ENCODE data around the gene ARPC5L. TPM values are rescaled to one million over a fixed set of nuclear protein-coding genes. Genes with fewer than 3 reads are reported as not detected.

The ARPC5L gene
- total and polyA plus RNA-seq, 2 of the 13 experiments (the other 11 are each of a cell fraction or from before 2014, with no cell fraction given): 29.9 to 33.8 TPM

- no peak for TF ChIP-seq HOXA9 (CRISPR knock-in tag; IDR thresholded peaks at IDR 0.05; ENCODE audit: borderline replicate concordance)
- peak; percentile 5; the same call in 1 of the 2 replicates for TF ChIP-seq AHR (CRISPR knock-in tag; IDR thresholded peaks at IDR 0.05)
- TF ChIP-seq MYNN (CRISPR knock-in tag; IDR thresholded peaks at IDR 0.05; ENCODE audit: low read depth): 0 out of 2 replicates have a peak, but pooled peaks have one; percentile 31
- no peak for TF ChIP-seq NCOR1 (IDR thresholded peaks at IDR 0.05; ENCODE audit: borderline replicate concordance, low read length)
- TF ChIP-seq ZSCAN30 (CRISPR knock-in tag; IDR thresholded peaks at IDR 0.05): no peak
- no peak for TF ChIP-seq AFF4 (CRISPR knock-in tag; IDR thresholded peaks at IDR 0.05)
- TF ChIP-seq RORA (CRISPR knock-in tag; IDR thresholded peaks at IDR 0.05): no peak
- TF ChIP-seq GLI4 (CRISPR knock-in tag; IDR thresholded peaks at IDR 0.05; ENCODE audit: borderline replicate concordance): peak; percentile 21; the same call in 1 of the 2 replicates
- TF ChIP-seq KDM2A (CRISPR knock-in tag; IDR thresholded peaks at IDR 0.05; ENCODE audit: borderline replicate concordance, low read depth): peak; percentile 67; the same call in 1 of the 2 replicates
- no peak for TF ChIP-seq ZFP1 (CRISPR knock-in tag; IDR thresholded peaks at IDR 0.05)
- no peak for TF ChIP-seq ZNF10 (CRISPR knock-in tag; IDR thresholded peaks at IDR 0.05; ENCODE audit: borderline replicate concordance, low read depth)
- TF ChIP-seq ZNF704 (CRISPR knock-in tag; IDR thresholded peaks at IDR 0.05; ENCODE audit: borderline replicate concordance): 0 out of 2 replicates have a peak, but pooled peaks have one; percentile 26
- TF ChIP-seq ATF7 (IDR thresholded peaks at IDR 0.05): no peak
- TF ChIP-seq ATF7 (CRISPR knock-in tag; IDR thresholded peaks at IDR 0.05): no peak
- peak; percentile 68 for TF ChIP-seq HIVEP1 (CRISPR knock-in tag; IDR thresholded peaks at IDR 0.05)
- no peak; the same call in none of the 2 replicates for TF ChIP-seq HCFC1 (IDR thresholded peaks at IDR 0.05; ENCODE audit: low read depth, low read length)
- TF ChIP-seq CTCF (CRISPR knock-in tag; IDR thresholded peaks at IDR 0.05): peak; percentile 64
- no peak for TF ChIP-seq ZNF75D (CRISPR knock-in tag; IDR thresholded peaks at IDR 0.05; ENCODE audit: borderline replicate concordance)
- TF ChIP-seq ZNF597 (CRISPR knock-in tag; IDR thresholded peaks at IDR 0.05): 0 out of 2 replicates have a peak, but pooled peaks have one; percentile 7
- 0 out of 2 replicates have a peak, but pooled peaks have one; percentile 5 for TF ChIP-seq ZFP82 (CRISPR knock-in tag; IDR thresholded peaks at IDR 0.05; ENCODE audit: borderline replicate concordance)
- TF ChIP-seq NFYC (CRISPR knock-in tag; IDR thresholded peaks at IDR 0.05): no peak
Measured at GRCh38 chr9:124868511-124869465, 6.9 kb downstream of the ARPC5L start (continued).
